Mucosa of descending colon (tissue), 3 donors: ENCODE measurements around the gene PATJ. TPM values are rescaled to one million over a fixed set of nuclear protein-coding genes. Genes with fewer than 3 reads are reported as not detected.
"Not testable (repeated sequence)": the region's sequence is repeated elsewhere in the genome, so short reads cannot be mapped to it uniquely, and the experiment has no call there.

Experiments
- ATAC-seq: fragments of 200-7000 bp; cut with Tn5 transposase; one replicate; pipeline ENCODE4 v1.9.1; 2020; ENCODE audit warnings: mild to moderate bottlenecking, moderate library complexity
- DNase-seq, 3 donors: peaks; one replicate each; pipeline ENCODE4 v3.0.0-alpha.2; 2020
- H3K36me3 ChIP-seq: fragments of 200-600 bp; one replicate; pipeline ENCODE4 v1.8.0; 2021; ENCODE audit warnings: low read depth, mild to moderate bottlenecking
- H3K4me1 ChIP-seq: fragments of 200-600 bp; one replicate; pipeline ENCODE4 v1.8.0; 2021; ENCODE audit warnings: low read depth, mild to moderate bottlenecking
- H3K4me3 ChIP-seq: fragments of 200-600 bp; one replicate; pipeline ENCODE4 v1.8.0; 2021; ENCODE audit warnings: mild to moderate bottlenecking
- H3K9me3 ChIP-seq: fragments of 200-600 bp; one replicate; pipeline ENCODE4 v1.8.0; 2021; ENCODE audit warnings: mild to moderate bottlenecking
- intact Hi-C, 2 donors: fragments of 100-400 bp; cut with DNase I in 1 of 2; cut with micrococcal nuclease in 1 of 2; formaldehyde crosslinking; loops; one replicate each; pipeline versions ENCODE4 v1.11.0 to v1.11.1; 2022; cut with DNase I, micrococcal nuclease
- total RNA-seq, 3 donors: library from RNA; stranded (reverse); fragmentation: NEBNext Ultra II Directional in 2 of 3; extraction: Animal tissue kit (Norgen Biotek cat#: 25700) in 2 of 3; gene quantifications; one replicate each; pipeline versions ENCODE4 v1.2.1 to v1.2.4, GENCODE V29; 2021 to 2023
- TF ChIP-seq, protein P1 (sequence below): fragments of 200-600 bp; IDR thresholded peaks from one replicate; pipeline ENCODE4 v1.8.0; 2022; ENCODE audit warnings: antibody characterized with exemption, mild to moderate bottlenecking
- donor health status: DM: no; HTN: no; CAD: no; lungs with moderate emphysema.
- donor health status: DM: no; HTN: no; CAD: no.
- donor health status: DM: no; HTN: yes; CAD: no.

PATJ gene
- total RNA-seq, 3 donors from 2014 or later: 58.6 to 112 (median 65.9) TPM

DNA sequence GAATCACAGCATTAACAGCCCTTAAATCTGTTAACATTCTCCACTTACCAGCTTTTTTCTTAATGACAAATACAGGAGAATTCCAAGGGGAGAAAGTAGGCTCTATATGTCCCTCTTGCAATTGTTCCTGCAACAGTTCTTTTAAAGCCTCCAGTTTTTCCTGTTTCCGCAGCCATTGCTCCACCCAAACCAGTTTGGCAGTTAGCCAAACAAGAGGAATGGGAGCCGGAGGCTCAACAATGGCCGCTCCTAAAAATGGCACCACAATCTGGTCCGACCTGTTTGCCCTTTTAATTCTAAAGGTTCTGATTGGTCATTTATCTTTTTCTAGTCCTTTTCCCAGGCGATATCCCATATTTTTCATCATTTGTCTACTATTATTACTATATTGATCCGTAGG lies 438.4 kb downstream of the PATJ start:
- peak in 2 of 3 donors; percentile 38 to 55 for DNase-seq
- TF ChIP-seq, protein P1, sequence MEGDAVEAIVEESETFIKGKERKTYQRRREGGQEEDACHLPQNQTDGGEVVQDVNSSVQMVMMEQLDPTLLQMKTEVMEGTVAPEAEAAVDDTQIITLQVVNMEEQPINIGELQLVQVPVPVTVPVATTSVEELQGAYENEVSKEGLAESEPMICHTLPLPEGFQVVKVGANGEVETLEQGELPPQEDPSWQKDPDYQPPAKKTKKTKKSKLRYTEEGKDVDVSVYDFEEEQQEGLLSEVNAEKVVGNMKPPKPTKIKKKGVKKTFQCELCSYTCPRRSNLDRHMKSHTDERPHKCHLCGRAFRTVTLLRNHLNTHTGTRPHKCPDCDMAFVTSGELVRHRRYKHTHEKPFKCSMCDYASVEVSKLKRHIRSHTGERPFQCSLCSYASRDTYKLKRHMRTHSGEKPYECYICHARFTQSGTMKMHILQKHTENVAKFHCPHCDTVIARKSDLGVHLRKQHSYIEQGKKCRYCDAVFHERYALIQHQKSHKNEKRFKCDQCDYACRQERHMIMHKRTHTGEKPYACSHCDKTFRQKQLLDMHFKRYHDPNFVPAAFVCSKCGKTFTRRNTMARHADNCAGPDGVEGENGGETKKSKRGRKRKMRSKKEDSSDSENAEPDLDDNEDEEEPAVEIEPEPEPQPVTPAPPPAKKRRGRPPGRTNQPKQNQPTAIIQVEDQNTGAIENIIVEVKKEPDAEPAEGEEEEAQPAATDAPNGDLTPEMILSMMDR: no peak
- intact Hi-C loops: no loop called here

DNA sequence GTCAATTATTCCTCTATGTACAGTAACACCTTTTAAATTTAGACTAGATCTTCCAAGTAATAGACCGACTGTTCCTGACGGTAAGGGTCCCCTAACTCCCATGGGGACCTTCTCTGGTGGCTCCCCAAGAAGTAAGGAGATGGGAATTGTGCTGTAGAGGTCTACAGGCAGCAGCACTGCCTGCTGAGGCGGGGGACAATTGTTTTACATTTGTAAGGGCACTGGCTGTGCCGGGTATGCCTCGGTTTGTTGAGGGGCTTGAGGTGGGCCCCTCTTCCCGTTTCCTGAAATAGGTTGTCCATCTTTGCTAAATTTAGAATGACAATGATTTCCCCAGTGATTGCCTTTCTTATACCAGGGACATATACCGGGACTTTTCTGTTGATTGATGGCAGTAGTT lies 439.3 kb downstream of the PATJ start:
- TF ChIP-seq, protein P1: no peak
- no peaks in the 10 kb centered on the region for H3K9me3 ChIP-seq
- intact Hi-C loops: no loop called here
- H3K4me3 ChIP-seq: no peak overlapping the region
- DNase-seq: no peak
- no peak for ATAC-seq
- peaks cover 7% of the 10 kb centered on the region for H3K4me1 ChIP-seq
- H3K36me3 ChIP-seq: no peaks in the 10 kb centered on the region

More for the DNA sequence above, 438.4 kb downstream of the PATJ start:
- H3K4me3 ChIP-seq: no peak overlapping the region
- H3K36me3 ChIP-seq: no peaks in the 10 kb centered on the region
- peaks cover 7% of the 10 kb centered on the region for H3K4me1 ChIP-seq
- no peaks in the 10 kb centered on the region for H3K9me3 ChIP-seq
- no peak for ATAC-seq

DNA sequence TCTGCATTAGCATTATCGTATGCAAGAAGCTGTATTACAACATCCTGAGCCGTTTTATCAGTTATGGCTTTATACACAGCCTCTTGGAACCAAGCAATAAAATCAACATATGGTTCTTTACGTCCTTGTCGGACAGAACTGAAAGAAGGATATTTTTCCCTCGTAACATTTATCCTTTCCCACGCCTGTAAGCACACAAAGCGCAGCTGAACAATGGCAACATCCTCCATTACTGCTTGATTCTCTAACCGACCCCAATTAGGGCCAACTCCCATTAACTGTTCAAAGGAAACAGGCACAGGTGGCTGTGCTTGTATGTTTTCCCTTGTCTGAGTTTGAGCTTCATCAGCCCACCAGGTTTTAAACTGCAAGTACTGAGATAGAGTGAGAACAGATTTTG lies 439.9 kb downstream of the PATJ start:
- H3K4me1 ChIP-seq, intact Hi-C loops, H3K9me3 ChIP-seq, H3K4me3 ChIP-seq, H3K36me3 ChIP-seq: not testable (repeated sequence)
- ATAC-seq (peak; percentile 58), DNase-seq (peak in 1 of 3 donors; percentile 8)

DNA sequence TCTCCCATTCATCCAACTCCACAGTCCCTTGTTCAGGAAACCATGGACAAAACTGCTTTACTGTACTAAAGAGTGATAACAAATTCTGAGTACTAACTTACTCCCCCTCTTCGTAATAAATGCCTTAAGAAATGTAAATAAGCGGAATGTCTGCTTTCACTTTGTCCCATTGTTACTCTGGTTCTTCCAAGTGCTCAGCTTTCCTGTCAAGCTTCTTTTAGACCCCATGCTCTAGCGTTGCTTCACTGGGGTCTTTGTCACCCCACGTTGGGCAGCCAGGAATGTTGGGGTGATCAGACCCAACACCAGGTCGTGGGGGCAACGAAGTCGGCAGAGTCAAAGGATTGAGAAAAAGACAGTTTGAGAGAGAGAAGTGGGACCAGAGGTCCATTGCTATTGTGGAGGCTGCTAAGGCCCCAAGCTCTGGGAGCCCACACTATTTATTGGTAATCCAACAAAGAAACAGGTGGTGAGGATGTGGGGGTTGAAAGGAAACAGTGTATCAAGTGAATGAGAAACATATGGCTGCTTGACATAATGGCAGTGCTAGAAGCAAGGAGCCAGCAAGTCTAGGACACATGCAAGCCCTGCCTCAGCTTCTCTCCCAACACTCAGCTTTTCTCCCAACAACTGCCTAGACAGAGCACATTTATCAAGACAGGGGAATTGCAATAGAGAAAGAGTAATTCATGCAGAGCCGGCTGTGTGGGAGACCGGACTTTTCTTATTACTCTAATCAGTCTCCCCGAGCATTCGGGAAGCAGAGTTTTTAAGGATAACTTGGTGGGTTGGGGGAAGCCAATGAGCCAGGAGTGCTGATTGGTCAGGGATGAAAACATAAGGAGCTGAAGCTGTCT lies 441.1 kb downstream of the PATJ start:
- ATAC-seq, H3K4me3 ChIP-seq, DNase-seq, H3K36me3 ChIP-seq, H3K4me1 ChIP-seq, H3K9me3 ChIP-seq, intact Hi-C loops: not testable (repeated sequence)

DNA sequence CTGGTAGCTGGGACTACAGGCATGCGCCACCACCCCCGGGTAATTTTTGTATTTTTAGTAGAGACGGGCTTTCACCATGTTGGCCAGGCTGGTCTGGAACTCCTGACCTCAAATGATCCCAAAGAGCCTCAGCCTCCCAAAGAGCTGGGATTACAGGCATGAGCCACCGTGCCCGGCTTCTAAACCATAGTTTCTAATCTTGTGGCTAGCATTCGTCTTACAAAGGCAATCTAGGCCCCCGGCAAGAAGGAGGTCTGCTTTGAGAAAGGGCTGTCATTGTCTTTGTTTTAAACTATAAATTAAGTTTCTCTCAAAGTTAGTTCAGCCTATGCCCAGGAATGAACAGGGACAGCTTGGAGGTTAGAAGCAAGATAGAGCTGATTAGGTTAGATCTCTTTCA lies 442.1 kb downstream of the PATJ start:
- no peak overlapping the region for H3K4me3 ChIP-seq
- no peaks in the 10 kb centered on the region for H3K9me3 ChIP-seq
- ATAC-seq: no peak
- no peaks in the 10 kb centered on the region for H3K36me3 ChIP-seq
- peaks cover 7% of the 10 kb centered on the region for H3K4me1 ChIP-seq
- DNase-seq: no peak
- TF ChIP-seq, protein P1: no peak
- intact Hi-C loops: no loop called here

DNA sequence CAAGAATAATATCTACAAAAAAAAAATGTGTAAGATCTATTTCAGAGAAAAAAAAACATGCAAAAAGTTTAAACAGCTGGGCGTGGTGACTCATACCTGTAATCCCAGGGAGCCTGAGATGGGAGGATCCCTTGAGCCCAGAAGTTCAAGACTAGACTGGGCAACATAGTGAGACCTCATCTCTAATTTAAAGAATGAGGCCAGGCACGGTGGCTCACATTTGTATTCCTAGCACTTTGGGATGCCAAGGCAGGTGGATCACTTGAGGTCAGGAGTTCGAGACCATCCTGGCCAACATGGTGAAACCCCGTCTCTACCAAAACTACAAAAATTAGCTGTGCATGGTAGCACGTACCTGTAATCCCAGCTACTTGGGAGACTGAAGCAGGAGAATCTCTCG lies 443.0 kb downstream of the PATJ start:
- DNase-seq, H3K36me3 ChIP-seq, H3K9me3 ChIP-seq, ATAC-seq, intact Hi-C loops, H3K4me1 ChIP-seq, H3K4me3 ChIP-seq: not testable (repeated sequence)

DNA sequence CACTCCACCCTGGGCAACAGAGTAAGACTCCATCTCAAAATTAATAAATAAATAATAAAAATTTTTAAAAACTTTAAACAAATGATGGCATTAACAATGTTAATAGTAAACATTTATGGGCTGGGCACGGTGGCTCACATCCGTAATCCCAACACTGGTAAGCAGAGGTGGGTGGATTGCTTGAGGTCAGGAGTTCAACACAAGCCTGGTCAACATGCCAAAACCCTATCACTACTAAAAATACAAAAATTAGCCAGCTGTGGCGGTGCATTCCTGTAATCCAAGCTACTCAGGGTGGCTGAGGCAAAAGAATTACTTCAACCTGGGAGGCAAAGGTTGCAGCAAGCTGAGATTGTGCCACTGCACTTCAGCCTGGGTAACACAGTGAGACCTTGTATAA lies 443.4 kb downstream of the PATJ start:
- intact Hi-C loops: no loop called here
- no peaks in the 10 kb centered on the region for H3K36me3 ChIP-seq
- H3K4me1 ChIP-seq: peaks cover 7% of the 10 kb centered on the region
- no peak for ATAC-seq
- TF ChIP-seq, protein P1: no peak
- H3K9me3 ChIP-seq: no peaks in the 10 kb centered on the region
- no peak for DNase-seq
- no peak overlapping the region for H3K4me3 ChIP-seq
